NCI-H446 treated with DMSO at 0.1 percent for 48 hours (cell line): ENCODE results near the gene NRF1.

Source experiments
- DNase-seq: peaks from one replicate; lab custom pipeline; 2025; lab: John Stamatoyannopoulos, UW

The NRF1 gene

DNA sequence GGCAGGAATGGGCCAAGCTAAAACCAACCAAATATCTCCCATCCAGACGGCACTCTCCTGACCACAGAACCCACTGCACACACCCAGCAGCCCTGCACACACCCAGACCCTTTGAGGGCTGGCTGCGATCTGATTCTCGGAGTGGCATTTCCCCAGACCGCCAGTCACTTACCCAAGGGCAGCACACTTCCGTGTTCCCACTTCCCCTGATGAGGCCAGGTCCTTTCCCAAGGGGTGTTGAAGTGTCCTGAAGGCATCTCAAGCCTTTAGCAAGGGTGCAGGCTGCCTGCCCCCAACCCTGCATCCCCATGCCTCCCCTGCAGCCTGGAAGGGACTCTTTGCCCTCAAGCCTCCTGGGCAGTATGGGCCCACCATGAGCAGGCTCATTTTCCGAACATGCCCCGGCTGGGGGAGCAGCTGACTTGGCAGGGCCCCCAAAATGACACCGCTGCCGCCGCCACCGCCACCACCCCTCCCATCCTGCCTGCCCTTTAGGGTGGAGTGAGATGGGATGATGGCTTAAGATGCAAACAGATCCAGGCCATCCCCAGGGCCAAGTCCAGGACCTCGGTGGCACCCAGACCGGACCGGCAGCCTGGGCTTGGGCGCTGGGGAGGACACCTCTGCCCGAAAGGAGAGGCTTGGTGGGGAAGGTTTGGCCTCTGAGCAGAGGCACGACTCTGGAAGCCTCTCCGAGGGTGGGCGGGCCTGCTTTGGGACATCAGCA is 159.8 kb downstream of the NRF1 start:
- DNase-seq: no peak

- no peak for DNase-seq
These were observed 160.5 kb downstream of the NRF1 start for GRCh38 chr7:129771928-129772479.

- no peak for DNase-seq
These were observed 161.2 kb downstream of the NRF1 start for GRCh38 chr7:129772646-129773280.

DNA sequence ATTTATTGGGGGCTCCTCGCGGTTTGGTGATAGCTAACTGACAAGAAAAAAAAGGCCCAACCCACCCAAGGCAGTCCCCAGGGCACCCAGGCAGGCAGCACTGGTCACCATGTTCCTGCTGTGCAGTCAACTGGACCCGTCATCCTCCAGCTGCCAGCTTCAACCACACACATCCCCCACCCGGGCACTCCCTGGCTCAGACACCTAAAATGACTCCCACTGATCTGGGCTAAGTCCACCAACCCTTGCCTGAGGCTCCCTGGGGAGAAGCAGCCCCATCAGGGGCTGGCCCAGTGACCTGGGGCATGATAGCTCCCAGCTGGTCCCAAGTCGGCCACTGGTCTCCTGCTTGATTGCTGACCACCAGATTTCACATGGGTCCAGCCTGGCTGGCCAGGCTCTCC is 161.8 kb downstream of the NRF1 start:
- DNase-seq: no peak

DNA sequence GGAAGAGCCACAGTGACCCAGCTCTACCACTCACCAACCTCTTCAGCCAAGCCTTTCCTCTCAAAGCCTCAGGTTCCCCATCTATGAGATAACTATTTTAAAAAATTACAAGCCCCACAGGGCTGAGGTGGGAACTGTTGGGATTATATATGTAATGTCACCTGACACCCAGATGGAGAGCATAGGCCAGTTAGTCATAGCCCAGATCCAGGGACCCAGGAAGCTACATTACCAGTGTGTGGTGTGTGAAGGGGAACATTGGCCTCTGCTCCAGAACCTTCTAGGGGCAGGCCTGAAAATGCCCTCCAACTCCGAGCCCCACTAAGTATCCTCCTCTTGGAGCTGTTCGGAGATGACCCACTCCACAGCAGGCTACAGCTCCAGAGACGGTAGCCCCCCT is 162.4 kb downstream of the NRF1 start:
- DNase-seq: no peak

GRCh38 chr7:129774359-129774758 is 162.8 kb downstream of the NRF1 start:
- DNase-seq: peak; percentile 25

GRCh38 chr7:129774871-129775694 is 163.6 kb downstream of the NRF1 start:
- no peak for DNase-seq

- DNase-seq: no peak
These were observed 164.3 kb downstream of the NRF1 start for GRCh38 chr7:129775695-129776361.

DNA sequence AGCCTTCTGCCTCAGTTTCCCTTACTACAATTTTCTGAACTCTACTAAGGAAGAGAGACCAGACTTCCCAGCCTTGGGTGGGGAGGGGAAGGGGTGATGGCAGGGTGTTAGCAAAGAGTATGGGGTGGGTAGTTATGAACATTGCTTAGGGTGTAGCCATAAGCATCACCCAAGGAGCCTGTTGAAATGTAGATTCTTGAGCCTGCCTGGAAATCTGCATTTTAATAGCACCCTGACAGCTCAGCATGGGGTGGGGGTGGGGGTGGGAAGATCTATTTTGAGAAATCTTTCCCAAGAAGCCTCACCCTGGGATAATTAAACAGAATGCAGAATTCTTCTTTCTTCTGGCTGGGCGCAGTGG is 164.8 kb downstream of the NRF1 start:
- no peak for DNase-seq

- DNase-seq: no peak
These were observed 165.8 kb downstream of the NRF1 start for GRCh38 chr7:129777195-129777844.

DNA sequence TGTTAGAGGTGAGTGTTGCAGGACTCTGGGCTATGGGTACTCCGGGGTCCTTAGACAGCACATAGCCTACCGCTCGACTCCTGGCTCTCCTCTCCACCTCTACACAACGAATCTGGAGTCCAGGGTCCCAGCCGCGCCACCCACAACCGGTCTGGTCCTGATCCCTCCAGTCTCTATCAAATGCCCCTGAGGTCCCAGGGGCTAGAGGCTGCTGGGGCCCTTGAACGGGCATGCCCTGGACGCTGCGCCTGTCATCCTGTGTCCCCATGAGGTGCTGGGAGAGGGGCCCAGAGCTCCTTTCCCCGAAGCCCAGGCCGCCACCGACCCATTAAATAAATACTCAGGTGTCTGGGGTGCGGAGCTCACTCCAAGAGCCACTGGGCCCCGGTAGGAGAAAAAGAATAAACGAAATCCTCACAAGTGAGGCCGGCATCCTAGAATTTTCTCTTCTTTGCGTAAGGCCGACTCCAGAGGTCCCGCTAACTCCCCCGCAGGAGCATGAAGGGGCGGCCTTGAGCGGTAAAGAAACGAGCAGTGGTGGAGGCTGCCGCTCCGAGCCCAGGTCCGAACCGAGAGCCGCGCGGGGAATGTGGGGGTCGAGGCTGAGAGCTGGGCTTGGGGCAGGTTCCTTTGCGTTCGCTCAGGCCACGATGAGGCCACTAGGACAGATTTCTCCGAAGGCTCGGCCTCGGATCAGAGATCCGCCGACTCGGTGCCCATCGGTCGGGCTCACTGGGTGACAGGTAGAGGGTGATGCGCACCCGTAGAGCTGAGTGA is 166.7 kb downstream of the NRF1 start:
- DNase-seq: no peak

- DNase-seq: no peak
These were observed 167.5 kb downstream of the NRF1 start for GRCh38 chr7:129778770-129779601.

- DNase-seq: no peak
These were observed 168.2 kb downstream of the NRF1 start for GRCh38 chr7:129779602-129780256.

DNA sequence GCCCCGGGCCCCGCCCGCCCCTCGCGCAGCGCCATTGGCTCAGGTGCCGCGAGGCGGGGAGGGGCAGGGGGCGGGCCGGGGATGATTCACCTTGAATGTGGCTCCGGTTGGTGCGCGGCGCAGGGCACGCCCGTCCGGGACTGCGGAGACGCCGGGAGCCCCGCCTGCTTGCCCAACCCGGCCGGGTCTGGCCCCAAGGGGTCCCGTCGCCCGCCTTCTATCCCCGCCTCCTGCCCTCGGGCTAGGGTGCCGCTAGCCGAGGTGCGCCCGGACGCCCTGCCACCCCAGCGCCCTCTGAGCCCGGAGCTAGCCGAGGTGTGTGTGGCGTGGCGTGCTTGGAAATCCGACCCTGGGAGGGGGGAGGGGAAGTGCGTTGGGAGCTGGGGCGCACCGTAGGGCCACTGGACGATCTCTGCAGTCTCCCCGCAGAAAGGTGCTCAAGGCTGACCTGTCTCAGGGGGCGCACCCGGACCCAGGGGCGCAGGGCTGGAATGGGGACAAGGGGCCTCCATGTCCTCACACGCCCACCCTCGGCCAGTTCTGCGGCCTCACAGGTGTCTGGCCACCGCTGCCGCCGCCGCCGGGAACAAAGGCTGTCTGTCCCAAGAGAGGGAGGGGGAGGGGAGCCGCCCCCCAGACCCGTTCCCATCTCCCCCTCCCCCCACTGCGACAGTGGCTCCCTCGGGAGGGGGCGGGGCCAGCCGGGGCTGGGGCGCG is 168.9 kb downstream of the NRF1 start:
- peak; percentile 62 for DNase-seq

DNA sequence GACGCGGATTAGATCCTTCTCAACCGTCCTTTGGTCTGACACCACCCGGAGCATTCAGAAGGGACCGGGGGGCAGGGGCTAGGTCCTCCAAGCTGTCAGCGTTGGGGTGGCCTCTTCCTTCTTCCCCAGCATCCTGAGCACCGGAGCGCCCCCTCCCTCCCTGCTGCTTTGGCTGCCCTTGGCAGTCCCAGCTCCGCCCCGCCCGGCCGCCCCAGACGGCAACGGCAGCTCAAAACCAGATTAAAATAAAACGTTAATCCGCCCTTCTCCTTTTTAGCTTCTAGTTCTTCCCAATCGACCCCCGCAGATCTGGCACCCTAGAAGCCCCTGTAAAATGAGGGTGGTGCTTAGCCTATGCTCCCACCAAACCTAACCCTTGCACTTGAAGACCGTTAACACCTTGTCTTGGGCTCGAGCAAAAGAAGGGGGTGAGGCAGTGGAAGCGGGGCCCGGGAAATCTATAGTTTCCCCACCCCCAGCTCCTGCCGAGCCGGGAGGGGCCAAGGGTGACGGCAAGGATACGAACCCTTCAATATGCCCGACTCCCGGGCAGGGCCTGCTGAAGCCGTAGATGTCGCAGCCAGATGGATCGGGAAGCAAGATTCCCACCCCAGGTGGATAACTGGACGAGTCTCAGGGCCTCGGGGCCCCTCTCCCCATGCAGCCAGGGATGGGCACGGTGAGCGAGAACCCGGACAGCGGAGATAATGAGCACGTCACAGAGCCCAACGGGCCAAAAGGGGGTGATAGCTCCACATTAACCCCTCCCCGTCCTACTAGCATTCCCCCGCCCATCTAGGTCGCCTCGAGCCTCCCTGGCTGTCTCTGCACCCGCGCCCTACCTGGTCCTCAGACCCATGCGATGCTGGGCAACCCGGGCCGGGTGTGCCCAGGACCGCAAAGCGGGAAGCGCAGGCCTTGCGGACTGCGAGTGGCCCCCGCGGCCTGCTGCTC is 169.7 kb downstream of the NRF1 start:
- DNase-seq: no peak

GRCh38 chr7:129781928-129782817 is 170.7 kb downstream of the NRF1 start:
- DNase-seq: no peak
